AG08395 (cell line): ENCODE data around the gene ARVCF.

Source experiments
- DNase-seq: peaks from one replicate; pipeline ENCODE4 v3.0.0; 2012; ENCODE audit warnings: mixed read lengths, low spot score

Gene ARVCF

GRCh38 chr22:19986410-19987341, 29.9 kb downstream of the ARVCF start:
- peak; percentile 97 for DNase-seq

GRCh38 chr22:19986011-19986409, 30.6 kb downstream of the ARVCF start:
- no peak for DNase-seq

GRCh38 chr22:19984851-19985811, 31.5 kb downstream of the ARVCF start:
- DNase-seq, result no peak

- DNase-seq, result peak; percentile 76
Measured at GRCh38 chr22:19984201-19984753, 32.3 kb downstream of the ARVCF start.

GRCh38 chr22:19983741-19984140, 32.9 kb downstream of the ARVCF start:
- DNase-seq, result no peak

- DNase-seq, result no peak
Measured at GRCh38 chr22:19982991-19983578, 33.5 kb downstream of the ARVCF start.

- no peak for DNase-seq
Measured at GRCh38 chr22:19981961-19982920, 34.4 kb downstream of the ARVCF start.

- DNase-seq, result no peak
Measured at GRCh38 chr22:19981171-19981960, 35.3 kb downstream of the ARVCF start.

GRCh38 chr22:19980766-19981165, 35.9 kb downstream of the ARVCF start:
- DNase-seq, result no peak

GRCh38 chr22:19979712-19980493, 36.7 kb downstream of the ARVCF start:
- no peak for DNase-seq

- DNase-seq, result no peak
Measured at GRCh38 chr22:19978748-19979147, 37.9 kb downstream of the ARVCF start.

GRCh38 chr22:19977296-19978243, 39.1 kb downstream of the ARVCF start:
- no peak for DNase-seq

- DNase-seq, result no peak
Measured at GRCh38 chr22:19976671-19977070, 40.0 kb downstream of the ARVCF start.

GRCh38 chr22:19975707-19976035, 41.0 kb downstream of the ARVCF start:
- no peak for DNase-seq

- no peak for DNase-seq
Measured at GRCh38 chr22:19974935-19975706, 41.5 kb downstream of the ARVCF start.

- peak; percentile 68 for DNase-seq
Measured at GRCh38 chr22:19974268-19974861, 42.3 kb downstream of the ARVCF start.
